CD4-positive, alpha-beta memory T cell (primary cell): Measurements from ENCODE around the gene MTURN. TPM values are rescaled to one million over a fixed set of nuclear protein-coding genes. Genes with fewer than 3 reads are reported as not detected.

Experiments
- CTCF ChIA-PET: fragments of 350-600 bp; sonication (Branson Sonifier 250); formaldehyde crosslinking; loops from one replicate; lab custom pipeline; 2021; ENCODE audit warnings: inconsistent platforms; ENCODE audit not compliant: partially characterized antibody; lab: Charles Lee
- POLR2A ChIA-PET: fragments of 350-600 bp; sonication (Branson Sonifier 250); formaldehyde crosslinking; loops from one replicate; lab custom pipeline; 2021; ENCODE audit not compliant: partially characterized antibody; lab: Charles Lee
- DNase-seq, 5 donors: peaks; one replicate each; pipeline versions ENCODE4 v3.0.0 to v3.0.0-alpha.2; 2020 to 2022; ENCODE audit warnings: mixed read lengths in 1 of 5
- H3K27ac ChIP-seq: one replicate; pipeline ENCODE4 v1.7.0; 2013; ENCODE audit warnings: low read depth, low read length
- H3K27me3 ChIP-seq: 2 replicates; pipeline ENCODE4 v1.7.0; 2013; ENCODE audit warnings: mild to moderate bottlenecking, low read length, moderate library complexity; ENCODE audit not compliant: insufficient read depth
- H3K36me3 ChIP-seq: 2 replicates; pipeline ENCODE4 v1.7.0; 2013; ENCODE audit warnings: mild to moderate bottlenecking, low read length, moderate library complexity; ENCODE audit not compliant: insufficient read depth
- H3K4me1 ChIP-seq: 2 replicates; pipeline ENCODE4 v1.7.0; 2013; ENCODE audit warnings: mild to moderate bottlenecking, low read length, moderate library complexity; ENCODE audit not compliant: insufficient read depth
- H3K4me3 ChIP-seq, 2 donors: one replicate each; pipeline ENCODE4 v1.7.0; 2013; ENCODE audit warnings: low read length in 2 of 2, mild to moderate bottlenecking in 1 of 2
- H3K9me3 ChIP-seq, 2 donors: one replicate each; pipeline ENCODE4 v1.7.0; 2013; ENCODE audit warnings: low read length in 2 of 2, control low read depth in 1 of 2; ENCODE audit not compliant: control insufficient read depth in 1 of 2
- H3K27ac Mint-ChIP-seq, 7 donors: one replicate each; pipeline ENCODE4 v1.8.0; 2020 to 2021; ENCODE audit warnings: mixed read lengths in 7 of 7, mild to moderate bottlenecking in 6 of 7, inconsistent platforms in 3 of 7, moderate library complexity in 3 of 7
- H3K27me3 Mint-ChIP-seq, 2 donors: one replicate each; pipeline ENCODE4 v1.8.0; 2020 to 2021; ENCODE audit warnings: mixed read lengths in 2 of 2
- H3K36me3 Mint-ChIP-seq, 2 donors: one replicate each; pipeline ENCODE4 v1.8.0; 2020 to 2021; ENCODE audit warnings: mixed read lengths in 2 of 2, inconsistent platforms in 1 of 2, mild to moderate bottlenecking in 1 of 2
- H3K4me1 Mint-ChIP-seq, 4 donors: one replicate each; pipeline ENCODE4 v1.8.0; 2020 to 2021; ENCODE audit warnings: mixed read lengths in 4 of 4, mild to moderate bottlenecking in 1 of 4
- H3K4me3 Mint-ChIP-seq, 8 donors: one replicate each; pipeline ENCODE4 v1.8.0; 2020 to 2021; ENCODE audit warnings: mixed read lengths in 8 of 8, mild to moderate bottlenecking in 7 of 8, moderate library complexity in 6 of 8, inconsistent platforms in 3 of 8
- H3K9me3 Mint-ChIP-seq, 8 donors: one replicate each; pipeline ENCODE4 v1.8.0; 2020 to 2021; ENCODE audit warnings: mixed read lengths in 8 of 8, mild to moderate bottlenecking in 5 of 8, inconsistent platforms in 3 of 8, moderate library complexity in 1 of 8
- intact Hi-C: fragments of 100-400 bp; cut with micrococcal nuclease; formaldehyde crosslinking; loops from one replicate; pipeline ENCODE4 v1.15.1; 2023
- polyA plus RNA-seq, 2 donors: library from polyadenylated mRNA; unstranded; fragments of 300-500 nt; fragmentation: Illumina TruSeq; gene quantifications; one replicate each; pipeline ENCODE4 v1.2.3, GENCODE V29; 2021
- total RNA-seq, 2 experiments: library from RNA; stranded (reverse); gene quantifications; one replicate each; pipeline ENCODE4 v1.2.3, GENCODE V29; 2021

MTURN gene
- total and polyA plus RNA-seq, 4 experiments from 2014 or later: 3.2 to 19.2 (median 11.1) TPM

DNA sequence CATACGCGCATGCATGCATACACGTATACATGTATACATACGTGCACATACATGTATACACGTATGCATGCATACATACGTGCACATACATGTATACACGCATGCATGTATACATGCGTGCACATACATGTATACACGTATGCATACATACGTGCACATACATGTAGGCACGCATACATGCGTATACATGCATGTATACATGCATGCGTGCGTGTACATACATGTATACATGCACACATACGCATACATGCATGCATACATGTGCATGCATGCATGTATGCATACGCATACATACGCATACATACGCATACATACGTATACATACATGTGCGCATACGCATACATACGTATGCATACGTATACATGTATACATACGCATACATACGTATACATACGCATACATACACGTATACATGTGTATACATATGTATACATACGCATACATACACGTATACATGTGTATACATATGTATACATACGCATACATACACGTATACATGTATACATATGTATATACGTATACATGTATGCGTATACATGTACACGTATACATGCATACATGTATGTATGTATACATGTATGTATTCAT lies 19.0 kb upstream of the MTURN start:
- DNase-seq: no peak
- ChIA-PET CTCF (no interaction called here), POLR2A (no interaction called here)
- Histone ChIP-seq H3K27ac (no peak overlapping the region), H3K36me3 (no peaks in the 10 kb centered on the region), H3K4me3 (no peak overlapping the region), H3K9me3 (peaks cover 0 to 3% of the 10 kb centered on the region in 2 donors), H3K4me1 (no peaks in the 10 kb centered on the region), H3K27me3 (no peaks in the 10 kb centered on the region)
- peaks cover 5 to 17% of the 10 kb centered on the region in 2 donors for H3K36me3 Mint-ChIP-seq
- no peak overlapping the region for H3K27ac Mint-ChIP-seq
- H3K9me3 Mint-ChIP-seq: peaks cover 2 to 19% (median 13%) of the 10 kb centered on the region in 8 donors
- H3K27me3 Mint-ChIP-seq: no peaks in the 10 kb centered on the region
- intact Hi-C loops: no loop called here
- no peak overlapping the region for H3K4me3 Mint-ChIP-seq
- H3K4me1 Mint-ChIP-seq: peaks cover 3 to 7% (median 5%) of the 10 kb centered on the region in 4 donors

DNA sequence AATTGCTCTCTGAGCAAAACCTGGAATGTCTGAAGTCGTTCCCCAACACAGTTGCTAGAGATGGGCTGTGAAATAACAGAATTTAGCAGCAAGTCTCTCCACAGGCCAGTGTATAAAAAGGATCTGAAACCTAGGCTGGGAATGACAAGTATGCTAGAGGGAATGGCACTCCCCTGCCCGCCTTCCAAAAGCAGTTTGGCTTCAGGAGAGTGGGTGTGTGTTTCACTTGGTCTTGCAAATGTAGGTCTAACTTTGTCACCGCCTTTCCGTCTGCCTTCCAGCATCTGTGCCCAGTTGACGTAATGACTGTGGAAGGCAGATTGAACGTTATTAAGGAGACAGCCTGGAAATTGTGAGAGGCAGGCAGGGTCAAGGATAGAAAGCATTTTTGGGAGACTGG lies 18.0 kb upstream of the MTURN start:
- H3K27me3 Mint-ChIP-seq: no peaks in the 10 kb centered on the region
- ChIA-PET POLR2A (no interaction called here), CTCF (no interaction called here)
- Histone ChIP-seq H3K4me3 (no peak overlapping the region), H3K36me3 (no peaks in the 10 kb centered on the region), H3K27ac (no peak overlapping the region), H3K27me3 (no peaks in the 10 kb centered on the region), H3K4me1 (no peaks in the 10 kb centered on the region), H3K9me3 (peaks cover 0 to 3% of the 10 kb centered on the region in 2 donors)
- intact Hi-C loops: no loop called here
- peaks cover 3 to 7% (median 5%) of the 10 kb centered on the region in 4 donors for H3K4me1 Mint-ChIP-seq
- H3K36me3 Mint-ChIP-seq: peaks cover 5 to 19% of the 10 kb centered on the region in 2 donors
- no peak overlapping the region for H3K27ac Mint-ChIP-seq
- peaks cover 2 to 16% (median 13%) of the 10 kb centered on the region in 8 donors for H3K9me3 Mint-ChIP-seq
- no peak for DNase-seq
- no peak overlapping the region for H3K4me3 Mint-ChIP-seq

DNA sequence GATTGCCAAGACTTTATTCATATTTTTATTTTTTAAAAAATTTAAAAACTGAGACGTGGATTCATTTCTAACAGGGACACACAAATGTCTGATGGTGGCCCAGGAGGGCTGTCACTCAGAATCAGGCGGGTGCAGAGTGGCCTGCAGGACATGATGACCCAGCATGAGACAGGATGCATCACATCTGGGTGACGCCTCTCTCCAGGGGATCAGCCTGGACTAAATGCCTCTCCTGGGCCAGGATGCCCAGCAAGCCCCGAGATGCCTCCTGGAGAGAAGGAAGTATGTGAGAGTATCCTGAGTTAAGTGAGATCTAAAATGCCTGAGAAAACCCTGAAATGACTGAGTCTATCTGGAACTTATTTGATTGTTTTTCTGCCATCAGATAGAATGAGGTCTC lies 16.9 kb upstream of the MTURN start:
- no peak overlapping the region for H3K4me3 Mint-ChIP-seq
- H3K27ac ChIP-seq: no peak overlapping the region
- no peak for DNase-seq
- H3K9me3 Mint-ChIP-seq: peaks cover under 1 to 11% (median 8%) of the 10 kb centered on the region in 8 donors
- H3K9me3 ChIP-seq: peaks cover 0 to 2% of the 10 kb centered on the region in 2 donors
- no peak overlapping the region for H3K27ac Mint-ChIP-seq
- H3K4me1 Mint-ChIP-seq: peaks cover 3 to 7% (median 5%) of the 10 kb centered on the region in 4 donors
- intact Hi-C loops: no loop called here
- H3K36me3 Mint-ChIP-seq: peaks cover 5 to 11% of the 10 kb centered on the region in 2 donors
- CTCF ChIA-PET: no interaction called here
- H3K4me3 ChIP-seq: no peak overlapping the region
- POLR2A ChIA-PET: no interaction called here
- H3K27me3 Mint-ChIP-seq: no peaks in the 10 kb centered on the region
- no peaks in the 10 kb centered on the region for H3K27me3 ChIP-seq
- no peaks in the 10 kb centered on the region for H3K36me3 ChIP-seq
- H3K4me1 ChIP-seq: no peaks in the 10 kb centered on the region

DNA sequence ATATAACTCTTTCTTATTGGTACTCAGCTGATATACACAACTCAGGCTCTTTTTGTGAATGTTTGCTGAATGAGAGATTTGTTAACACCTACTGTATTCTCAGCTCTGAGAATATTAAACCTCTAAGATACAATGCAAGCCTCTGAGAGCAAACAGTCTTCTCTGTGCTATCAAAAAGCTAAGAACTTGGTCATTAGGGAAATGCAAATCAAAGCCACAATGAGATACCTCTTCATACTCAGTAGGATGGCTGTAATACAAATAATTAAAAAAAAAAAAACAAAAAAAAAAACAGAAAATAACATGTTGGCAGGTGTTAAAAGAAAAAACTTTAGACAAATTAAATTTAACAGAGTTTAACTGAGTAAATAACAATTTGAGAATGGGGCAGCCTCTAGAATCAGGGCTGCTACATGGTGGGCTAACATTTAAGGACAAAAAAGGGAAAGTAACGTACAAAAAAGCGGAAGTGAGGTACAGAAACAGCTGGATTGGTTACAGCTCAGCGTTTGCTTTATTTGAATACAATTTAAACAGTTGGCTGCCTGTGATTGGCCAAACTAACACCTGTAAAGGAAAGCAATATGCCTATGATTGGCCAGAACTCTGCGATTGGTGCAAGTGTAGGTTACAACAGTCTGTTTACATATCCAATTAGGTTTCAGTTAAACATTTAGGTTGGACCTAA lies 14.8 kb upstream of the MTURN start:
- POLR2A ChIA-PET: no interaction called here
- intact Hi-C loops: no loop called here
- H3K4me1 Mint-ChIP-seq: peaks cover 0 to under 1% (median under 1%) of the 10 kb centered on the region in 4 donors
- no peak overlapping the region for H3K4me3 Mint-ChIP-seq
- no peak for DNase-seq
- H3K27me3 ChIP-seq: no peaks in the 10 kb centered on the region
- no peaks in the 10 kb centered on the region for H3K9me3 ChIP-seq
- CTCF ChIA-PET: no interaction called here
- peak overlapping the region in 1 of 7 donors; percentile 3 for H3K27ac Mint-ChIP-seq
- H3K27ac ChIP-seq: no peak overlapping the region
- H3K36me3 Mint-ChIP-seq: peaks cover 0 to 4% of the 10 kb centered on the region in 2 donors
- no peaks in the 10 kb centered on the region for H3K27me3 Mint-ChIP-seq
- no peaks in the 10 kb centered on the region for H3K4me1 ChIP-seq
- H3K9me3 Mint-ChIP-seq: no peaks in the 10 kb centered on the region
- H3K36me3 ChIP-seq: no peaks in the 10 kb centered on the region
- no peak overlapping the region for H3K4me3 ChIP-seq

DNA sequence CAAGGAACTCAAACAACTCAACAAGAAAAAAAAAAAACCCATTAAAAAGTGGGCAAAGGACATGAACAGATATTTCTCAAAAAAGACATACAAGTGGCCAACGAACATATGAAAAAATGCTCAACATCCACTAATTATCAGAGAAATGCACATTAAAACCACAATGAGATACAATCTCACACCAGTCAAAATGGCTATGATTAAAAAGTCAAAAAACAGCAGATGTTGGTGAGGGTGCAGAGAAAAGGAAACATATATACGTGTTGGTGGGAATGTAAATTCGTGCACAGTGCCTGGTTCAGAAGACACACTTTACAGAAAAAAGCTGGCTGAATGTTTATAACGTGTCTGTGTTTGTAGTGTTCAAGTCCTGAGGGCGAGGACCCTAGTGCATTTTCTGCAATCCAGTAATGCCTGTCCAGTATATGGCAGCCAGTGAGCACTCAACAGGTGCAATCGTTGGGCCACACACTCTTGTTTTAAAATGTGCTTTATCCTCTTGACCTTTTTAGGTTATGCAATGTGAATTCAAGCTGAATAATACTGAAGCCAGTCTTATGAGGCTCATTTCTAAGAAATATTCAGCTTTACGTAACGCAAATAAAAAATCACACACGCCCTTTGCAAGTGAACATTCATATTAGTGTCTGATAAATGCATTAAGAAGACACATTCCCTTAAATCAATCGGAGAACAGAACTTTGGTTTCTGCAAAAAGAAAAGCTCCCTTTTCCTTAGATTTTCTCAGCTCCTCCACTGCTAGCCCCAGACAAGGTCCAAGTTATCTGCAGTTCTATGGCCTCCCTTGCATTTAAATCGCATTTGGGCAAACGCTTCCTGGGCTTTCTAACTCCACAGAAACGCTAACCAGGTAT lies 813 bp upstream of the MTURN start:
- intact Hi-C loops: loop anchor here (1.0 to 10.0 kb wide), 3 partner anchors 108 to 461 kb away; partner anchors contain the start of genes FKBP14, GARS1 and NOD1
- Histone ChIP-seq H3K36me3 (no peaks in the 10 kb centered on the region), H3K27ac (no peak overlapping the region), H3K9me3 (no peaks in the 10 kb centered on the region), H3K27me3 (no peaks in the 10 kb centered on the region), H3K4me1 (peaks cover 14% of the 10 kb centered on the region), H3K4me3 (peak overlapping the region; percentile 25 to 51)
- CTCF ChIA-PET: interaction anchor here (0.9 to 1.6 kb wide), 4 partner anchors 10 to 219 kb away, joined by 4 to 5 read pairs (median 4); no protein-coding TSS in a partner anchor
- no peaks in the 10 kb centered on the region for H3K27me3 Mint-ChIP-seq
- H3K9me3 Mint-ChIP-seq: no peaks in the 10 kb centered on the region
- peaks cover 4 to 5% of the 10 kb centered on the region in 2 donors for H3K36me3 Mint-ChIP-seq
- POLR2A ChIA-PET: interaction anchor here (0.9 to 2.8 kb wide), 8 partner anchors 12 to 460 kb away, joined by 3 to 19 read pairs (median 7); partner anchors contain the start of genes FKBP14, NOD1, PLEKHA8 and ZNRF2
- H3K4me3 Mint-ChIP-seq: peak overlapping the region; percentile 80 to 90 (median 84)
- DNase-seq: no peak
- peak overlapping the region; percentile 62 to 95 (median 84) for H3K27ac Mint-ChIP-seq
- peaks cover 5 to 22% (median 12%) of the 10 kb centered on the region in 4 donors for H3K4me1 Mint-ChIP-seq

DNA sequence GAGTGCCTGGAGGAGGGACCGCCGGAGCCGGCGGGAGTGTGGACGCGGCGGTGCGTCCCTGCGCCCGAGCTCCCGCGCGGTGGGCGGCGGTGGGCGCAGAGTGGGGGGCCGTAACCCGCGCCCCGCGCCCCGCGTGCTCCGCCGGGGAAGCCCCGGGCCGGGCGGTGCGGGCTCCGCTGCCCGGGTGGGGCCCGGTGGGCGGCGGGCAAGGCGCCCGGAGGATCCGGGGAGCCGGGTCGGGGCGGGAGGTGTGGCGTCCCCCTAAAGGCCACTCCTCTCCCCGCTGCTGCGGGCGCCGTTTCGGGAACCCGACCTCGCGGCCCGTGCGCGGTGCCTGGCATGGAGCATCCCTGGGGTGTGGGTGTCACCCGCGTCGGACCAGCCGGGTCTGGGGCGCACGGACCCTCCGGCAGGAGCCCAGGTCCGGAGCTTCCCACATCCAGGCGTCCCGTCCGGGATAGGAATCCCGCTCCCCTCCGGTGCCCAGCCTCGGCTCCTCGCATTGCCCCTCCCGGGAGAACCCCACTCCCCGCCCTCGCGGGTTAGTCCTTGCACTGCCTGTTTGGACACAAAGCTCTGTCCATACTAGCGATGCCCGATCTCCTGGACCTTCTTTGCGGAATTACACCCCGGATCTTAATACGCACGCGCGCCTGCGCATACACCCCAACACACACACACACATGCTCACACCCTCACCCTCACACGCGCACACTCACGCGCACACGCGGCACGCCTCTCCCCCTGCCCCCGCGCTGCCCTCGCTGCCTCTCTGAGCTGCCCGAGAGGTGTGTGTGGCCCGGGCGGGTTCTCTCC lies 723 bp downstream of the MTURN start:
- intact Hi-C loops: loop anchor here (1.0 to 10.0 kb wide), 4 partner anchors 149 to 459 kb away; partner anchors contain the start of genes GARS1, GGCT and ZNRF2
- Histone ChIP-seq H3K4me3 (peak overlapping the region; percentile 66 to 69), H3K36me3 (no peaks in the 10 kb centered on the region), H3K27ac (peak overlapping the region; percentile 17), H3K9me3 (no peaks in the 10 kb centered on the region), H3K4me1 (peaks cover 14% of the 10 kb centered on the region), H3K27me3 (no peaks in the 10 kb centered on the region)
- H3K4me3 Mint-ChIP-seq: peak overlapping the region; percentile 87 to 96 (median 94)
- ChIA-PET CTCF (interaction anchor here (1.1 to 1.6 kb wide), 2 partner anchors 13 to 141 kb away, joined by 4 to 5 read pairs; no protein-coding TSS in a partner anchor), POLR2A (interaction anchor here (1.1 to 2.8 kb wide), 8 partner anchors 10 to 458 kb away, joined by 3 to 19 read pairs (median 6); partner anchors contain the start of genes FKBP14, NOD1, PLEKHA8 and ZNRF2)
- H3K9me3 Mint-ChIP-seq: no peaks in the 10 kb centered on the region
- peaks cover 5 to 23% (median 12%) of the 10 kb centered on the region in 4 donors for H3K4me1 Mint-ChIP-seq
- peaks cover 0 to 4% of the 10 kb centered on the region in 2 donors for H3K36me3 Mint-ChIP-seq
- H3K27me3 Mint-ChIP-seq: no peaks in the 10 kb centered on the region
- peak overlapping the region; percentile 61 to 95 (median 95) for H3K27ac Mint-ChIP-seq
- DNase-seq: peak; percentile 53 to 69 (median 60)
